Loucy (cell line): ENCODE measurements around the gene ASCC1.

Experiments used
- H2AFZ ChIP-seq: fragments of 200-600 bp; sonication (generic); 2 replicates; pipeline ENCODE4 v1.6.0; 2016; ENCODE audit warnings: antibody characterized with exemption, mild to moderate bottlenecking, low read length, moderate library complexity
- H3F3A ChIP-seq: fragments of 200-600 bp; 2 replicates; pipeline ENCODE4 v1.6.0; 2016; ENCODE audit warnings: antibody characterized with exemption, low read depth, mild to moderate bottlenecking
- H3K27me3 ChIP-seq: fragments of 200-600 bp; sonication (generic); 2 replicates; pipeline ENCODE4 v1.6.1; 2014; ENCODE audit warnings: low read length, mild to moderate bottlenecking; ENCODE audit not compliant: insufficient read depth, poor library complexity, severe bottlenecking
- H3K36me3 ChIP-seq: fragments of 200-600 bp; sonication (generic); 2 replicates; pipeline ENCODE4 v1.6.1; 2016; ENCODE audit warnings: low read length; ENCODE audit not compliant: insufficient read depth
- H3K4me1 ChIP-seq: fragments of 200-600 bp; sonication (generic); 2 replicates; pipeline ENCODE4 v1.5.1; 2014; ENCODE audit warnings: low read length, mild to moderate bottlenecking; ENCODE audit not compliant: insufficient read depth, poor library complexity, severe bottlenecking
- H3K4me2 ChIP-seq: fragments of 200-600 bp; sonication (generic); 2 replicates; pipeline ENCODE4 v1.6.0; 2014; ENCODE audit warnings: antibody characterized with exemption, low read length, low read depth, mild to moderate bottlenecking; ENCODE audit not compliant: poor library complexity, severe bottlenecking
- H3K4me3 ChIP-seq: fragments of 200-600 bp; sonication (generic); 2 replicates; pipeline ENCODE4 v1.5.1; 2014; ENCODE audit warnings: low read length, mild to moderate bottlenecking, mixed read lengths; ENCODE audit not compliant: poor library complexity, severe bottlenecking
- H3K79me2 ChIP-seq: fragments of 200-600 bp; sonication (generic); 2 replicates; pipeline ENCODE4 v1.6.1; 2014; ENCODE audit warnings: low read length; ENCODE audit not compliant: insufficient read depth
- H3K9ac ChIP-seq: fragments of 200-600 bp; sonication (generic); 2 replicates; pipeline ENCODE4 v1.6.0; 2014; ENCODE audit warnings: mild to moderate bottlenecking, low read depth, low read length, moderate library complexity; ENCODE audit not compliant: poor library complexity, severe bottlenecking
- H3K9me2 ChIP-seq: fragments of 200-600 bp; sonication (generic); replicated peaks from 2 replicates; pipeline ENCODE4 v1.6.1; 2016; ENCODE audit warnings: low read depth, low read length, mixed read lengths
- H3K9me3 ChIP-seq: fragments of 200-600 bp; sonication (generic); 2 replicates; pipeline ENCODE4 v1.6.1; 2014; ENCODE audit warnings: mild to moderate bottlenecking, antibody characterized with exemption, low read length, low read depth; ENCODE audit not compliant: insufficient read depth
- H4K20me1 ChIP-seq: fragments of 200-600 bp; sonication (generic); 2 replicates; pipeline ENCODE4 v1.6.0; 2014; ENCODE audit warnings: antibody characterized with exemption, low read length, mild to moderate bottlenecking; ENCODE audit not compliant: insufficient read depth, poor library complexity, severe bottlenecking
- CTCF ChIP-seq: fragments of 200-600 bp; sonication (generic); conservative IDR thresholded peaks from 2 replicates; pipeline ENCODE4 v1.5.1; 2014; ENCODE audit warnings: mild to moderate bottlenecking, antibody characterized with exemption, low read length
- EZH2phosphoT487 ChIP-seq: fragments of 200-600 bp; IDR thresholded peaks from 2 replicates; pipeline ENCODE4 v1.6.1; 2018; ENCODE audit warnings: antibody characterized with exemption, mild to moderate bottlenecking, moderate library complexity, borderline replicate concordance

Gene ASCC1

GRCh38 chr10:72076756-72077155 lies 139.3 kb downstream of the ASCC1 start:
- no peaks in the 10 kb centered on the region for H3K27me3 ChIP-seq
- peaks cover 58% of the 10 kb centered on the region for H3K4me1 ChIP-seq
- H3K9ac ChIP-seq: no peak overlapping the region
- H3K9me2 ChIP-seq: no peaks in the 10 kb centered on the region
- H3K79me2 ChIP-seq: no peaks in the 10 kb centered on the region
- H3K4me2 ChIP-seq: no peak overlapping the region
- no peak for TF ChIP-seq EZH2phosphoT487
- TF ChIP-seq CTCF: no peak
- no peak overlapping the region for H2AFZ ChIP-seq
- no peaks in the 10 kb centered on the region for H3K9me3 ChIP-seq
- H3K36me3 ChIP-seq: no peaks in the 10 kb centered on the region
- no peak overlapping the region for H3K4me3 ChIP-seq
- H3F3A ChIP-seq: no peaks in the 10 kb centered on the region
- no peaks in the 10 kb centered on the region for H4K20me1 ChIP-seq

- Histone ChIP-seq H3K9me2 (no peaks in the 10 kb centered on the region), H3K36me3 (no peaks in the 10 kb centered on the region), H3K79me2 (no peaks in the 10 kb centered on the region), H4K20me1 (no peaks in the 10 kb centered on the region), H3K4me2 (peak overlapping the region; percentile 13), H3K27me3 (no peaks in the 10 kb centered on the region), H2AFZ (0 out of 2 replicates have a peak overlapping the region, but pooled peaks have one; percentile 15), H3F3A (no peaks in the 10 kb centered on the region), H3K4me3 (no peak overlapping the region), H3K4me1 (peaks cover 63% of the 10 kb centered on the region), H3K9ac (peak overlapping the region; percentile 26), H3K9me3 (no peaks in the 10 kb centered on the region)
- no peak for TF ChIP-seq CTCF
- no peak for TF ChIP-seq EZH2phosphoT487
These were observed 140.5 kb downstream of the ASCC1 start for GRCh38 chr10:72075376-72076115.

DNA sequence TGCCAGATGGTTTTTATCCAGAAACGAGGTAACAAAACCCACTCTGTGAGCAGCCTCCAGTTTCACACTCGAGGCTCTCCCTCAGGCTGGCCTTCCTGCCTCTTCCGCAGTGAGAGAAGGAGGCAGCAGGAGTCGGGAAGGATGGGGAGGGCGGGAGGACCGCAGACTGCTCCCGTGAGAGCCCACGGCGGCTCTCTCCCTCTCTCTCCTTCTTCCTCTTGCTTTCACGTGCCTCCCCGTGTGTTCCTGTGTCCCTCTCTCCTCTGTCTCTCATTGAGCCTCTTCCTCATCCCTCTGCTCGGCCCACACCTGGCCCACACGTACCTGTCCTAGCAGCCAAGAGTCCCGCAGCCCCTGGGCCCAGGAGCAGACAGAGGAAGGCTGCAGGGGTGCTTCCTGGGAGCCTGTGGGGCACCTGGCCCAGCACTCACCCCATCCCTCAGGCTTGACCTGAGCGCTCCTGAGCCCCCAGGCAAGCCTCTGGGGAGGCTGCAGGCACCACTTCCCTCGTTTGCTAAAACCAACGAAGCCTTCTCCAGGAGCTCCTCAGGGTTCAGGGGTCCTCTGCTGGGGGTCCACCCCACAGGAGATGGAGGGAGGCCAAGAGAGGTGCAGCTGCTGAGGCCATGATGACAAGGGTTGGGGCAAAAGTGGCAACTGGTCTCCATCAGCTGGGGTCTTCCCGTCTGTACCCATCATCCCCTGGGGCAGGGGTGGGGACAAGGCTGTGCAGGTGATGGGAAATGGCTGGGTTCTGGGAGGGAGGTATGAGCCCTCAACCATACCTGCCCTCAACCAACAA lies 141.3 kb downstream of the ASCC1 start:
- Histone ChIP-seq H4K20me1 (no peaks in the 10 kb centered on the region), H3K4me1 (peaks cover 65% of the 10 kb centered on the region), H3K4me2 (no peak overlapping the region), H3K9ac (peak overlapping the region; percentile 26), H3K36me3 (no peaks in the 10 kb centered on the region), H3K9me3 (no peaks in the 10 kb centered on the region), H3K9me2 (no peaks in the 10 kb centered on the region), H3F3A (no peaks in the 10 kb centered on the region), H2AFZ (0 out of 2 replicates have a peak overlapping the region, but pooled peaks have one; percentile 15), H3K27me3 (no peaks in the 10 kb centered on the region), H3K4me3 (no peak overlapping the region), H3K79me2 (peaks cover 5% of the 10 kb centered on the region; the same call in 1 of the 2 replicates)
- TF ChIP-seq EZH2phosphoT487 (no peak), CTCF (no peak)
